Activated B cell treated with CpG ODN at 0.5 μM for 24 hours (primary cell): Measurements from ENCODE around the gene PSENEN. TPM values are rescaled to one million over a fixed set of nuclear protein-coding genes. Genes with fewer than 3 reads are reported as not detected.

Experiments used
- ATAC-seq: fragments of 200-7000 bp; cut with Tn5 transposase; one replicate; pipeline ENCODE4 v1.10.0; 2021; ENCODE audit warnings: low read depth, mild to moderate bottlenecking, moderate library complexity
- CTCF ChIA-PET: fragments of 350-600 bp; sonication (Branson Sonifier 250); formaldehyde crosslinking; loops from one replicate; lab custom pipeline; 2021; ENCODE audit warnings: antibody characterized with exemption; lab: Charles Lee
- POLR2A ChIA-PET: fragments of 350-600 bp; sonication (Branson Sonifier 250); formaldehyde crosslinking; loops from one replicate; lab custom pipeline; 2021; ENCODE audit warnings: antibody characterized with exemption; lab: Charles Lee
- DNase-seq: peaks from one replicate; pipeline ENCODE4 v3.0.0; 2022
- H3K27ac Mint-ChIP-seq: one replicate; pipeline ENCODE4 v1.8.0; 2020; ENCODE audit warnings: mixed read lengths
- H3K27me3 Mint-ChIP-seq: one replicate; pipeline ENCODE4 v1.8.0; 2021; ENCODE audit warnings: mixed read lengths
- H3K36me3 Mint-ChIP-seq: one replicate; pipeline ENCODE4 v1.8.0; 2021; ENCODE audit warnings: low read depth, mixed read lengths
- H3K4me1 Mint-ChIP-seq: one replicate; pipeline ENCODE4 v1.8.0; 2021; ENCODE audit warnings: mixed read lengths
- H3K4me3 Mint-ChIP-seq: one replicate; pipeline ENCODE4 v1.8.0; 2020; ENCODE audit warnings: mild to moderate bottlenecking, mixed read lengths
- H3K9me3 Mint-ChIP-seq: one replicate; pipeline ENCODE4 v1.8.0; 2020; ENCODE audit warnings: mixed read lengths
- CTCF ChIP-seq: fragments of 200-600 bp; IDR thresholded peaks from one replicate; pipeline ENCODE4 v1.8.0; 2022; ENCODE audit warnings: antibody characterized with exemption, mild to moderate bottlenecking
- intact Hi-C: fragments of 100-400 bp; cut with micrococcal nuclease; formaldehyde crosslinking; loops from one replicate; pipeline ENCODE4 v1.15.1; 2024
- total RNA-seq: library from RNA; stranded (reverse); gene quantifications from 2 replicates; pipeline ENCODE4 v1.2.3, GENCODE V29; 2022

The PSENEN gene
- total RNA-seq, 1 donor from 2014 or later: 45.0 TPM

DNA sequence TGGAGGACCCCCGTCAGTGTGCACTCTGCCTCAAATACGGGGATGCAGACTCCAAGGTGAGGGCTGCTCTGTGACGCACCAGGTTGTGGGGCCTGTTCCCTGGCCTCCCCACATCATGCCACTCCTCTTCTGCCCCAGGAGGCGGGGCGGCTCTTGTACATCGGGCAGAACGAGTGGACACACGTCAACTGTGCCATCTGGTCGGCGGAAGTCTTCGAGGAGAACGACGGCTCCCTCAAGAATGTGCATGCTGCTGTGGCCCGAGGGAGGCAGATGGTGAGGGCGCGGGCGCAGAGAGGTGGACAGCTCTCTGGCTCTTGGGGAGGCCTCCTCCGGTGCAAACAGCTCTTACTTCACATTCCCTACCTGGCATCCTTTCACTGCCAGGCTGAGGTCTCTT is 16.4 kb upstream of the PSENEN start:
- H3K27me3 Mint-ChIP-seq: no peaks in the 10 kb centered on the region
- peaks cover 84% of the 10 kb centered on the region for H3K36me3 Mint-ChIP-seq
- DNase-seq (no peak), ATAC-seq (no peak)
- CTCF ChIA-PET: no interaction called here
- intact Hi-C loops: no loop called here
- no peak overlapping the region for H3K27ac Mint-ChIP-seq
- no peak for TF ChIP-seq CTCF
- H3K9me3 Mint-ChIP-seq: no peaks in the 10 kb centered on the region
- POLR2A ChIA-PET: interaction anchor here (2.2 kb wide), 1 partner anchor 12 kb away, joined by 7 read pairs; no protein-coding TSS in a partner anchor
- H3K4me3 Mint-ChIP-seq: no peak overlapping the region
- H3K4me1 Mint-ChIP-seq: peaks cover 5% of the 10 kb centered on the region

GRCh38 chr19:35729763-35730162 is 15.7 kb upstream of the PSENEN start:
- DNase-seq: no peak
- Mint-ChIP-seq H3K4me1 (peaks cover 7% of the 10 kb centered on the region), H3K36me3 (peaks cover 84% of the 10 kb centered on the region), H3K27ac (no peak overlapping the region), H3K4me3 (no peak overlapping the region), H3K9me3 (no peaks in the 10 kb centered on the region), H3K27me3 (no peaks in the 10 kb centered on the region)
- no peak for TF ChIP-seq CTCF
- ChIA-PET POLR2A (interaction anchor here (1.3 to 1.5 kb wide), 2 partner anchors 10 to 15 kb away, joined by 3 to 6 read pairs; no protein-coding TSS in a partner anchor), CTCF (no interaction called here)
- no peak for ATAC-seq
- intact Hi-C loops: no loop called here

DNA sequence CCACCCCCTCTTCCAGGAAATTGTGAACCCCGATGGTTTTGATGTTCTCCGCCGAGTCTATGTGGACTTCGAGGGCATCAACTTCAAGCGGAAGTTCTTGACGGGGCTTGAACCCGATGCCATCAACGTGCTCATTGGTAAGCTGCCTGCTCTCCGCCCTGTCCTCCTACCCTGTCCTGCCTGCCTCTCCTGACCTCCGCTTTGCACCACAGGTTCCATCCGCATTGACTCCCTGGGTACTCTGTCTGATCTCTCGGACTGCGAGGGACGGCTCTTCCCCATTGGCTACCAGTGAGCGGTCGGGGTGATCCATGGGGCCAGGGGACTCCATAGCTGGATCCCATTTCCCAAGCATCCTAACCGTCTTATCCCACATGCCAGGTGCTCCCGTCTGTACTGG is 15.1 kb upstream of the PSENEN start:
- ChIA-PET POLR2A (interaction anchor here (1.3 to 1.5 kb wide), 2 partner anchors 10 to 14 kb away, joined by 3 to 6 read pairs; no protein-coding TSS in a partner anchor), CTCF (no interaction called here)
- no peaks in the 10 kb centered on the region for H3K9me3 Mint-ChIP-seq
- DNase-seq: no peak
- no peak for TF ChIP-seq CTCF
- no peak overlapping the region for H3K27ac Mint-ChIP-seq
- H3K27me3 Mint-ChIP-seq: no peaks in the 10 kb centered on the region
- peaks cover 84% of the 10 kb centered on the region for H3K36me3 Mint-ChIP-seq
- intact Hi-C loops: no loop called here
- no peak for ATAC-seq
- peaks cover 7% of the 10 kb centered on the region for H3K4me1 Mint-ChIP-seq
- H3K4me3 Mint-ChIP-seq: no peak overlapping the region

DNA sequence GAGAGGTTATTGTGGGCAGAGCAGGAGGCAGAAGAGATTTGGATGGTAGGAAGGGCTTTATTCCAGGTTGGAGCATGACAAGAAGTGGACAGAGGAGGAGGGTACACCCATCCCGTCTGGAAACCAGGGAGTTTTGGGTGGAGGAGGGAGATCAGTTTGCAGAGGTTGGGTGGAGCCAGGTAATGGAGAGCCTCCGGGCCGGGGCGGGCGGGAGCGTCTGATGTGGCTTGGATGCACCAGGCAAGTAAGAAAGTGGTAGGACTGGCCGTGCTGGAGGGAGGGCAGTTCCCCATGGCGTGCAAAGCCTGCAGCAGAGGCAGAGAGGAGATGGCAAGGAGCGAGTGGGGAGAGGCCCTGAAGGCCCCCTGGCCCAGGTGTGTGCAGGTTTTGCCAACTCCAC is 14.1 kb upstream of the PSENEN start:
- DNase-seq (no peak), ATAC-seq (no peak)
- TF ChIP-seq CTCF: no peak
- Mint-ChIP-seq H3K4me3 (no peak overlapping the region), H3K36me3 (peaks cover 84% of the 10 kb centered on the region), H3K27ac (peak overlapping the region; percentile 32), H3K9me3 (no peaks in the 10 kb centered on the region), H3K4me1 (peaks cover 9% of the 10 kb centered on the region), H3K27me3 (no peaks in the 10 kb centered on the region)
- POLR2A ChIA-PET: interaction anchor here (1.3 to 1.5 kb wide), 2 partner anchors 9 kb away, joined by 5 to 6 read pairs; no protein-coding TSS in a partner anchor
- CTCF ChIA-PET: no interaction called here
- intact Hi-C loops: no loop called here

GRCh38 chr19:35731779-35732405 is 13.6 kb upstream of the PSENEN start:
- ATAC-seq (no peak), DNase-seq (no peak)
- CTCF ChIA-PET: no interaction called here
- Mint-ChIP-seq H3K4me3 (no peak overlapping the region), H3K27me3 (no peaks in the 10 kb centered on the region), H3K36me3 (peaks cover 84% of the 10 kb centered on the region), H3K9me3 (no peaks in the 10 kb centered on the region), H3K4me1 (peaks cover 15% of the 10 kb centered on the region), H3K27ac (no peak overlapping the region)
- TF ChIP-seq CTCF: no peak
- POLR2A ChIA-PET: interaction anchor here (1.5 kb wide), 1 partner anchor 9 kb away, joined by 5 read pairs; no protein-coding TSS in a partner anchor
- intact Hi-C loops: no loop called here
